Measurements from ENCODE around the gene QRICH2. TPM values are rescaled to one million over a fixed set of nuclear protein-coding genes. Genes with fewer than 3 reads are reported as not detected.

Gene QRICH2, protein sequence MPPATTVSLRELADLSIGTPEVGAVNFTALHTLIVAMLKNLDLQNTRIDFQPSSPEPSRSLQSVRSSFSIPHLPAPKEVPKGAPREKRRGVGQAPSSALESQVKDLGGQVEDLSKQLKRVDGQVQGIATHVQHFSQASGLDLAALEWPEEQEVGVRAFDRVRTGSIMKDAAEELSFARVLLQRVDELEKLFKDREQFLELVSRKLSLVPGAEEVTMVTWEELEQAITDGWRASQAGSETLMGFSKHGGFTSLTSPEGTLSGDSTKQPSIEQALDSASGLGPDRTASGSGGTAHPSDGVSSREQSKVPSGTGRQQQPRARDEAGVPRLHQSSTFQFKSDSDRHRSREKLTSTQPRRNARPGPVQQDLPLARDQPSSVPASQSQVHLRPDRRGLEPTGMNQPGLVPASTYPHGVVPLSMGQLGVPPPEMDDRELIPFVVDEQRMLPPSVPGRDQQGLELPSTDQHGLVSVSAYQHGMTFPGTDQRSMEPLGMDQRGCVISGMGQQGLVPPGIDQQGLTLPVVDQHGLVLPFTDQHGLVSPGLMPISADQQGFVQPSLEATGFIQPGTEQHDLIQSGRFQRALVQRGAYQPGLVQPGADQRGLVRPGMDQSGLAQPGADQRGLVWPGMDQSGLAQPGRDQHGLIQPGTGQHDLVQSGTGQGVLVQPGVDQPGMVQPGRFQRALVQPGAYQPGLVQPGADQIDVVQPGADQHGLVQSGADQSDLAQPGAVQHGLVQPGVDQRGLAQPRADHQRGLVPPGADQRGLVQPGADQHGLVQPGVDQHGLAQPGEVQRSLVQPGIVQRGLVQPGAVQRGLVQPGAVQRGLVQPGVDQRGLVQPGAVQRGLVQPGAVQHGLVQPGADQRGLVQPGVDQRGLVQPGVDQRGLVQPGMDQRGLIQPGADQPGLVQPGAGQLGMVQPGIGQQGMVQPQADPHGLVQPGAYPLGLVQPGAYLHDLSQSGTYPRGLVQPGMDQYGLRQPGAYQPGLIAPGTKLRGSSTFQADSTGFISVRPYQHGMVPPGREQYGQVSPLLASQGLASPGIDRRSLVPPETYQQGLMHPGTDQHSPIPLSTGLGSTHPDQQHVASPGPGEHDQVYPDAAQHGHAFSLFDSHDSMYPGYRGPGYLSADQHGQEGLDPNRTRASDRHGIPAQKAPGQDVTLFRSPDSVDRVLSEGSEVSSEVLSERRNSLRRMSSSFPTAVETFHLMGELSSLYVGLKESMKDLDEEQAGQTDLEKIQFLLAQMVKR (N-terminal part only)
- total RNA-seq, result 10 to 100 TPM in 1 of 4 donors, 1 to 10 TPM in 3; 1.2 to 10.7 (median 3.1) TPM

GRCh38 chr17:76307966-76308338 lies at the start of gene QRICH2:
TSS of gene QRICH2 (minus strand) at chr17:76308276. CDS start at chr17:76307998, 278 bp downstream.
- no peaks in the 10 kb centered on the region for H3K4me1 ChIP-seq
- H3K27ac ChIP-seq, result no peak within 1 kb of the TSS
- H3K9me3 ChIP-seq, result no peaks in the 10 kb centered on the region
- no peak for DNase-seq
- no peak within 1 kb of the TSS for H3K4me3 ChIP-seq
- no peak for TF ChIP-seq POLR2A (IDR thresholded peaks at IDR 0.05)
- TF ChIP-seq, protein P1, sequence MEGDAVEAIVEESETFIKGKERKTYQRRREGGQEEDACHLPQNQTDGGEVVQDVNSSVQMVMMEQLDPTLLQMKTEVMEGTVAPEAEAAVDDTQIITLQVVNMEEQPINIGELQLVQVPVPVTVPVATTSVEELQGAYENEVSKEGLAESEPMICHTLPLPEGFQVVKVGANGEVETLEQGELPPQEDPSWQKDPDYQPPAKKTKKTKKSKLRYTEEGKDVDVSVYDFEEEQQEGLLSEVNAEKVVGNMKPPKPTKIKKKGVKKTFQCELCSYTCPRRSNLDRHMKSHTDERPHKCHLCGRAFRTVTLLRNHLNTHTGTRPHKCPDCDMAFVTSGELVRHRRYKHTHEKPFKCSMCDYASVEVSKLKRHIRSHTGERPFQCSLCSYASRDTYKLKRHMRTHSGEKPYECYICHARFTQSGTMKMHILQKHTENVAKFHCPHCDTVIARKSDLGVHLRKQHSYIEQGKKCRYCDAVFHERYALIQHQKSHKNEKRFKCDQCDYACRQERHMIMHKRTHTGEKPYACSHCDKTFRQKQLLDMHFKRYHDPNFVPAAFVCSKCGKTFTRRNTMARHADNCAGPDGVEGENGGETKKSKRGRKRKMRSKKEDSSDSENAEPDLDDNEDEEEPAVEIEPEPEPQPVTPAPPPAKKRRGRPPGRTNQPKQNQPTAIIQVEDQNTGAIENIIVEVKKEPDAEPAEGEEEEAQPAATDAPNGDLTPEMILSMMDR (IDR thresholded peaks at IDR 0.05), result no peak
- H3K36me3 ChIP-seq, result peaks cover 0 to 31% (median 0%) of the 10 kb centered on the region in 3 donors
- no peaks in the 10 kb centered on the region for H3K27me3 ChIP-seq

DNA sequence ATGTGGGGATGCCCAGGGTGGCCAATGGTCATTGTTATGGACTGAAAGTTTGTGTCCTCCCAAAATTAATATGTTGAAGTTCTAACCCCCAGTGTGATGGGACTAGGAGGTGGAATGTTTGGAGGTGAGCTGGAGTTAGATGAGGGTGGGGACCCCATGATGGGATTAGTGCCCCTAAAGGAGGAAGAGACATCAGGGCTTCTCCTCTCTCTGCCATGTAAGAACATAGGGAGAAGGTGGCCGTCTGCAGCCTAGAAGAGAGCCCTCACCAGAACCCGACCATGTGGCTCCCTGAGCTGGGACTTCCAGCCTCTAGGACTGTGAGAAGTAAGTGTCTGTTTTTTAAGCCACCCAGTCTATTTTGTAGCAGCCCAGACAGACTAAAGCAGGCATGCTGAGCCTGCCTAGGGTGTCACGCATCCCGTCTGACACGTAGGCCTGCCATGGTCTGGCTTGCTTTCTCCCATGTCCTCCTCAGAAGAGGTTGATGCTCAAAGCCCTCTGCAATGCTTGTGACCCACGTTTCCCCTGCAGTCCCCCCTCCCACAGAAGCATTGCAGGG lies 49.6 kb upstream of the QRICH2 start:
- DNase-seq, result no peak
- no peak for TF ChIP-seq POLR2A (IDR thresholded peaks at IDR 0.05)
- TF ChIP-seq, protein P1 (IDR thresholded peaks at IDR 0.05), result no peak
- H3K4me3 ChIP-seq, result no peak overlapping the region
- H3K4me1 ChIP-seq, result peaks cover 0 to 7% (median 0%) of the 10 kb centered on the region in 4 donors
- no peaks in the 10 kb centered on the region for H3K27me3 ChIP-seq
- H3K27ac ChIP-seq, result no peak overlapping the region
- no peaks in the 10 kb centered on the region for H3K9me3 ChIP-seq
- H3K36me3 ChIP-seq, result no peaks in the 10 kb centered on the region

- Histone ChIP-seq H3K36me3 (no peaks in the 10 kb centered on the region), H3K27me3 (no peaks in the 10 kb centered on the region), H3K4me1 (peaks cover 0 to 13% (median 0%) of the 10 kb centered on the region in 4 donors), H3K9me3 (no peaks in the 10 kb centered on the region), H3K27ac (no peak overlapping the region), H3K4me3 (no peak overlapping the region)
- TF ChIP-seq, protein P1 (IDR thresholded peaks at IDR 0.05), result no peak
- no peak for TF ChIP-seq POLR2A (IDR thresholded peaks at IDR 0.05)
- DNase-seq, result no peak
Observed at GRCh38 chr17:76356803-76357456, 48.9 kb upstream of the QRICH2 start.

DNA sequence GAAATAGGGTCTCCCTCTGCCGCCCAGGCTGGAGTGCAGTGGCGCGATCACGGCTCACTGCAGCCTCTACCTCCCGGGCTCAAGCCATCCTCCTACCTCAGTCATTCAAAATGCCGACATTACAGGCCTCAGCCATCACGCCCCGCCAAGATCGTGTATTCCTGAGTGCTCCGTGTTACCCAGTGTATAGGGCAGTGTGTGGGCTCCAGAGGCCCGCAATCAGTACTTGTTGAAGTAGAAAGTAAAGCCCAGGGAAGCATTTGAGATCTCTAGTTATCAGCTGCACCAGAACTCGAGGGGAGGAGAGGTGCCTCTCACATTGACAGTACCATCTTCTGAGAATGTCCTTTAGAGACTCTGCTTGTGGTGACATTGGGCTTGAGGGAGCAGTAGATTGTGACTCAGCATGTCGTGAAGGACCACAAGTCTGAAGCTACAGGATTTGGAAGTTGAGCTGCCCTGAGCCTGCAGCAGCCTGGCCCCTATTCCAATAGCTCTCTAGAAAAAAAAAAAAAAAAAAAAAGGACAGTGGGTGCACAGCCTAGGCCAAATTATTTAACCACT lies 46.8 kb upstream of the QRICH2 start:
- H3K4me3 ChIP-seq, result peak overlapping the region in 1 of 4 donors; percentile 91
- no peak for TF ChIP-seq POLR2A (IDR thresholded peaks at IDR 0.05)
- TF ChIP-seq, protein P1 (IDR thresholded peaks at IDR 0.05), result no peak

More for the DNA sequence above, 46.8 kb upstream of the QRICH2 start:
- H3K9me3 ChIP-seq, result no peaks in the 10 kb centered on the region
- no peak for DNase-seq
- H3K27ac ChIP-seq, result no peak overlapping the region
- no peaks in the 10 kb centered on the region for H3K27me3 ChIP-seq
- H3K36me3 ChIP-seq, result no peaks in the 10 kb centered on the region
- H3K4me1 ChIP-seq, result peaks cover 0 to 16% (median 0%) of the 10 kb centered on the region in 4 donors

Data from Peyer's patch (tissue), 4 donors.